Measurements from ENCODE around the gene FARS2.

Gene FARS2

GRCh38 chr6:5464099-5464885 lies 203.0 kb downstream of the FARS2 start:
- FAIRE-seq (no peak), DNase-seq (ENCODE audit: low spot score) (no peak)

GRCh38 chr6:5466281-5467136 lies 205.2 kb downstream of the FARS2 start:
- DNase-seq (ENCODE audit: low spot score), result no peak
- FAIRE-seq, result no peak

DNA sequence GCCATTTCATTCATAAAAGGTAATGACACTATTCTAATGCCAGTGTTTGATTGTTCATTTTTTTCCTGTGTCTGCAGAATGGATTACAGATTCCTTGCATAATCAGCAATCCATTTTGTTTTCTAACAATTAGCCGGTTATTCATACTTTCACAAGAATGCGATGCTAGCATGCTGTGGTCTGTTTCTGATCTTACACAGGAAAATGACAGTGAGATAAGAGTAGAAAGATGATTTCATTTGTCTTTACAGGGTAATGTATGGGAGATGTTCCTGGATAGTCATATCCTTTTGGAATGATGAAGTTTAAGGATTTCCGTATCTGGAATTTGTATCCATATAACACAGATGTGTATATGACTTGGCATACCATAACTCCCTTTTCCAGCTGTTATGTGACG lies 207.3 kb downstream of the FARS2 start:
- FAIRE-seq, result no peak
- no peak for DNase-seq (ENCODE audit: low spot score)

DNA sequence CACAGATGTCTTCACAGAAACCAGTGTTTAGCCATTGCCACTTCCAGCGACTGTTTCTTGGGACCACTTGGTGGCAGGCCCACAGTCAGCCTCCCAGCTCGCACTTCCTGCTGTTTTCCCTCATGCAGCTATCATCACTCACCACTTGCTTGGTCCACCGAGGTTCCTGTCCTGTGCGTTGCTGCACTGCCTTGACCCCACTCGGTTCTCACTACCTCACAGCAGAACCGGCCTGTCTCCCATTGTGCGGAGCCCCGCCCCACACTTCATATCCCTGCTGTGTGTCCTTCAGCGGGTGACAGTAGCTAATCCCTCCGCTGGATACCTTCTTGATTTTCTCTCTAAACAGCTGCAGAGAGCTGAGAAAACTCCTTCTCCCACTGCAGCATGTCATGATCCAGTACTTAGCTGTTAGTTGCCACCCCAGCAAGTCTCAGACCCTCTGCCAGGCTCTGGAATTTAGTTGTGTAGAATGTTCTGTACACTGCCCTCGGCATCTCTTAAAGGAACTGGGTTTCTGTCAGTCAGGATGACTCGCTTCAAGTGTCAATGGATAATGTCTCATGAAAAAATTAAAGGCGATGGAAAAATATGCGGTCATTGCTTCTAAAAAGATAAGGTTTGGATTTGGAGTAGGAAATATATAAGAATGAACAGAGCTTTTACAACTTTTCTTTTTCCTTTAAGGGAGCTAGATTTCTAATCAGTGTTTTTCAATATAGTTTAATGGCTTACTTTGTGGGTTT lies 208.0 kb downstream of the FARS2 start:
- no peak for DNase-seq (ENCODE audit: low spot score)
- FAIRE-seq, result no peak

DNA sequence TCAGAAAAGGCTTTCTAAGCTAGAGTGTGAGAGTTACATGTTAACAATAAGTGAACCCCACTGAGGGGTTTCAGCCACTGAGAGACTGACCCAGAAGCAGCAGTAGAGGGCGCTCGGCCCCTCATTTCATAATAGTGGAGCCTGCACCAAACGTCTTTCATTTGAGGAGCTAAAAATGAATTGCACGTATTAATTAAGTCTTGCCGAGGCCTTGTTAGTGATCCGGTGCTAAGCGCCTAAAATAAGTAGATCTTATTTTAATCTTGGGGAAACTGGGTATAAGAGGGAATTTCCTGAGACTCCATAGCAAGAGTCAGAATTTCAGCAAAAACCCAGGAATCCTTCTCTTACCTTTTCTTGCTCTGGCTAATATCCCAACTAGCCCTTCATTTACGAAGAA lies 209.7 kb downstream of the FARS2 start:
- no peak for FAIRE-seq
- DNase-seq (ENCODE audit: low spot score), result peak; percentile 39

DNA sequence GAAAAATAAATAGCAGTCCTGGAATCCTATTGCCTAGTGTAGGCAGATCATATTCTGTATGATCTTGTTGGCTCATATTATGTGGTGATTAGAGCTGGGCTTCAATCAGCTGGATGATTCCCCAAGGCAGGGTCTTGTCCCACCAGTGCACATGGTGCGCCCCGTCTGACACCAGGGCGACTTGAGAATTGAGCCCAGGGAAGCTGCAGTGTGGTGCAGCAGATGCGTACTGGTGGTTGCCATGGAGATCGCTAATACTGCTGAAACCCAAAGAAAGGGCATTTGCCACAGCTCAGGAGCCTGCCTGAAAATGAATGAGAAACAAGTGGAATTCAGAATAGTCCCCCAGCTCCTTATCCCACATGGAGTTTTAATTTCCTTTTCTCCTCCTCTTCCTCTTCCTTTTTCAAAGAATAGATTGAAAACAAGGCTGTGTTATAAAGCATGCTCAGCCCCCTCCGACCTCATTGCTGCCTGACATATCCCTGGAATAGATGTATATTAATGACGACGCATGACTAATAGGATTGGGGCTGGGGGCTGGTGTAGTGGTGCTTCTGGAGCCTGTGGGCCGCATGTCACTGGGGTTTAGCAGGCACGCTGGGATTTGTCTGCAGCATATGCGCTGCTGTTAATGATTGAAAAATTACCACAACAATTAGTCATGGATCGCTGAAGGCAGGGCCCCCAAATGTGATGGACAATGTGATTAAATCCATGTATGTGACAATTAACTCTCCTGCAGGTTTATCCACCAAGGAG lies 210.5 kb downstream of the FARS2 start:
- FAIRE-seq (no peak), DNase-seq (ENCODE audit: low spot score) (no peak)

DNA sequence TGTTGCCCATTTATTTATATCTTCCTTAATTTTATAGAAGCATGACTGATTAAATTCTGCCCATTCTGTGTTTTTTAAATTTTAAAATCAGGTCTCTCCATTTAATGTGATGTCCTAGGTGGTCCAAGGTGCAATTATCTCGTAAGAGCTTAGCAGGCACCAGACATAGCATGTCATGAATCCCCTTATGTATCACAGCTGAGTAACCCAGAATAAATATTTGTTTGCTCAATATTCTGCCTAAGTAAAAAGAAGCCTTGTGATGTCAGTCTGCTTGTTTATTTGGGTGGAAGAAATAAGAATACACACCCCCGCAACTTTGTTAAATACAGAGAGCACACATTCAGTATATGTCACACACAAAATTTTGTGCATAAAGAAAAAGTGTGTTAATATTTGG lies 211.3 kb downstream of the FARS2 start:
- FAIRE-seq, result no peak
- DNase-seq (ENCODE audit: low spot score), result no peak

DNA sequence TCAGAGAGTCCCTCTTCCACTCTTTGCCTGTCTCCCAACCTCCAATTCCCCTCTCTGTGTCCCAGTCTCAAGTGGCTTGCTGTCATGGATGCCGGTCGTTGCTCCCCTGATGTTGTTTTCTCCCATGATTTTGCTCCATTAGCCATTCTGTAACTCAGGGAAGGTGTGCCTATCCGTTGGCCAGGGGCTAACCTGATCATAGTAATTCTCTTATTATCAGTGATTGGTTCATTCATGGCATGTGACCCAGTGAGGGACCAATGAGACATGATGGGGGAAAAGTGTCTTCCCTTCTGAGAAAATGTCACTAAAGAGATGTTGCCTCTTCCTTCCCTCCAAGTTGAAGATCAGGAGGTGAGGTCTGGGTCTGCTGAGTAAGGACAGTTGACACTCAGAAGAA lies 214.5 kb downstream of the FARS2 start:
- FAIRE-seq, result no peak
- DNase-seq (ENCODE audit: low spot score), result no peak

- FAIRE-seq (no peak), DNase-seq (ENCODE audit: low spot score) (no peak)
Measured at GRCh38 chr6:5478380-5478779, 217.1 kb downstream of the FARS2 start.

DNA sequence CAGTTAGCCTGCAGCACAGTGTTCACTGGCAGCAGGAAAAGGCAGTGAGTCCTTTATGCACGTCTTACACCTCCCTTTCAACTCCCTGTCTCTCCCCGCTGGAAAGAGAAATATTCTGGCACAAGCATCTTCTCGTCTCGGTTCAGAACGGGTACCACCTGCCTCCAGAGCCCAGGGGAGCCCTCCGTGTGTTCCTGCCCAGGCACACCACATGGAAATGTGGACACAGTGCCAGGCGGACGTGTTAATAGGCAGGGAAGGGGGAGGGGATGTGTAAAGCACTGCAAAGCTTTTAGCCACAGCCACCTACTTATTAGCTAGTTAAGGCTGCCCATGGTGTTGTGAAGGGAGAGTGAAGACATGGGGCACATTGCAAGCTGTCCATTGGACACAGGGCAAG lies 219.7 kb downstream of the FARS2 start:
- DNase-seq (ENCODE audit: low spot score) (no peak), FAIRE-seq (no peak)

DNA sequence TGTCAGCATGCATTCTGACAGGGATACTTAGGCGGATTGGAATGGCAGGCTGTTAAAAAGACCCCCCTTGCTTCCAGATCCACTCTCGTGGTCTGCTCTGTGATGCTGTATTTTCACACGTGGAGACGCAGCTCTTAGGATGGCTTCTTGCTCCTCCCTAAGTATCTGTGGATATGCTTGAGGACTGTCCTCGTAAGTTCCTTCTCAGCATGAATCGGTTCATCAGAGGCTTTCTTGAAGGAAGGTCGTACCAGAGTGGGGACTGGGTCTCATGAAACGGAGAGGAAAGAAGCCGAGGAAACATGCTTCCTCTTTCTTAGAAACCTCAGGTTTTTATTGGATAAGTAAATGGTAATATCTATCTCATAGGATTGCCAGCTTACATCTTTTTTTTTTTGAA lies 220.4 kb downstream of the FARS2 start:
- DNase-seq (ENCODE audit: low spot score) (no peak), FAIRE-seq (no peak)

GRCh38 chr6:5482619-5483018 lies 221.3 kb downstream of the FARS2 start:
- no peak for DNase-seq (ENCODE audit: low spot score)
- no peak for FAIRE-seq

DNA sequence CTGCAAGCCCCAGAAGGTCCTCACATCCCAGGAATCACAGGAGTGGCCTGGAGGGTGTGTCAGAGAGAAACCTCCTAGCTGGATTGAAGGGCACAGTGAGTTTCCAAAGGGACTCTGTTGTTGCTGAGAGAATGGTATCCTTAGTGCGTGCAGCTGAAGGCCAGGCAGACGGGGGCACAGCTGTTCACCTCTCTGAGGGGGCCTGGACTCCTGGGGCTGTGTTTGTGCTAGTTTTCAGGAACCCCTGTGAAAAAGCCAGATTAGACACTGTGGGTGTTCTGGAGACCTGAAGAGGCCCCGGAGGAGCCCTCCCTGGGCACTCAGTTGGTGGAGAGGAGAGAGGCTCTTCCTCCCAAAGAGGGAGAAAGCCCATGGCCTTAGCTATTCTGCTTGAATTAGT lies 223.4 kb downstream of the FARS2 start:
- DNase-seq (ENCODE audit: low spot score), result no peak
- FAIRE-seq, result no peak

- FAIRE-seq, result no peak
- no peak for DNase-seq (ENCODE audit: low spot score)
Measured at GRCh38 chr6:5486214-5486613, 224.9 kb downstream of the FARS2 start.

DNA sequence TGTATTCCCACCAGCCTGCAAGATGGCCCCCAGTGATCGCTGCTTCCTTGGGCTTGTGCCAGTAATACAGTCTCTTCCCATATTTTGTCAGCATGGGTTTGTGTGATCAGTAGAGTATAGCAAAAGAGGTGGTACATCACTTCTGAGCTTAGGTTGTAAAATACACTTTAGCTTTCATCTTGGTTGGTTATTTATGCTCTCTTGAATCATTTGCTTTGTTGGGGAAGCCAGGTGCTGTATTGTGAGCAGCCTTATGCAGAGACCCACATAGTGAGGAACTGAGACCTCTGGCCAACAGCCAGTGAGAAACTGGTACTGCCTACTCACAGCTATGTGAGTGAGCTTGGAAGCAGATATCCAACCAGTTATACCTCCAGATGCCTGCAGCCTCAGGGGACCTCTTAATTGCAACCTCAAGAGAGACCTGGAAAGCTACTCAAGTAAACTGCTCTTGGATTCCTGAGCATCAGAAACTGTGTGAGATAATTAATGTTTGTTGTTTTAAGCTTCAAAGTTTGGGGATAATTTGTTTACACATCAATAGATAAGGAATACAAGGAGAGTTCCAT lies 229.3 kb downstream of the FARS2 start:
- DNase-seq (ENCODE audit: low spot score) (no peak), FAIRE-seq (no peak)

GRCh38 chr6:5492356-5492755 lies 231.0 kb downstream of the FARS2 start:
- FAIRE-seq (no peak), DNase-seq (ENCODE audit: low spot score) (no peak)

- DNase-seq (ENCODE audit: low spot score), result no peak
- no peak for FAIRE-seq
Measured at GRCh38 chr6:5493806-5494205, 232.5 kb downstream of the FARS2 start.

- no peak for FAIRE-seq
- no peak for DNase-seq (ENCODE audit: low spot score)
Measured at GRCh38 chr6:5497896-5498578, 236.7 kb downstream of the FARS2 start.

- FAIRE-seq, result no peak
Measured at GRCh38 chr6:5498579-5498899, 237.2 kb downstream of the FARS2 start.

DNA sequence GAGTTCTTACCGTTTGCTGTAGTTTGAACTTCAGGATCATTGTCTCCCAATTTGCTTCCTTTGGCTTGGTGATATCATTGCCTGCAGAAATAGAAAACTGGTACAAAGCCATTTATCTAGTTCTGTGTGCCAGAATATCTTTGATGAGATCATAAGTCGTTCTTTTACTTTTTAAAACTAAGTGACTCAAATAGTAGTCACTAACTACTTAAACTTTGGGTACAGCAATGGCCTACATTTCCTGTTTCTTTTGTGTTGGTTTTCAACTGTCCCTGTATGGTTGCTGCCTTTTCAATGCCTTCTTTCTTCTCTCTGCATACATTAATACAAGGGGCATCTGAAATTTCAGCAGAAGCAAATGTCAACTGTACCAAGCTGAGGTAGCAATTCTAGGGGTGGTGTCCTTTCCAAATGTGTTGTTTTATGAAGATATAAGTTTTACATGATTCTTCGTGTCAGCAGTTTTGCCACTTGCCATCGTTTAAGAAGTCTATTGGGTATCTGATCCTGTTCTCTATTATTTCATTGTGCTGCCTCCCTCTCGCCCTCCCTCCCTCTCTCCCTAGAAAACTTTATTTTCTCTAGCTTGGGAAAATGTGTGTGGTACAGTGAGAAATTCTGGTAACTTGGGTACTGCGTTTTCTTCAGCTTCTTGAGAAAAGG lies 238.5 kb downstream of the FARS2 start:
- no peak for DNase-seq (ENCODE audit: low spot score)
- no peak for FAIRE-seq

More at GRCh38 chr6:5498579-5498899, 237.2 kb downstream of the FARS2 start:
- no peak for DNase-seq (ENCODE audit: low spot score)
